ENCODE measurements around the gene ADAMTS6.

- TF ChIP-seq, protein P1, sequence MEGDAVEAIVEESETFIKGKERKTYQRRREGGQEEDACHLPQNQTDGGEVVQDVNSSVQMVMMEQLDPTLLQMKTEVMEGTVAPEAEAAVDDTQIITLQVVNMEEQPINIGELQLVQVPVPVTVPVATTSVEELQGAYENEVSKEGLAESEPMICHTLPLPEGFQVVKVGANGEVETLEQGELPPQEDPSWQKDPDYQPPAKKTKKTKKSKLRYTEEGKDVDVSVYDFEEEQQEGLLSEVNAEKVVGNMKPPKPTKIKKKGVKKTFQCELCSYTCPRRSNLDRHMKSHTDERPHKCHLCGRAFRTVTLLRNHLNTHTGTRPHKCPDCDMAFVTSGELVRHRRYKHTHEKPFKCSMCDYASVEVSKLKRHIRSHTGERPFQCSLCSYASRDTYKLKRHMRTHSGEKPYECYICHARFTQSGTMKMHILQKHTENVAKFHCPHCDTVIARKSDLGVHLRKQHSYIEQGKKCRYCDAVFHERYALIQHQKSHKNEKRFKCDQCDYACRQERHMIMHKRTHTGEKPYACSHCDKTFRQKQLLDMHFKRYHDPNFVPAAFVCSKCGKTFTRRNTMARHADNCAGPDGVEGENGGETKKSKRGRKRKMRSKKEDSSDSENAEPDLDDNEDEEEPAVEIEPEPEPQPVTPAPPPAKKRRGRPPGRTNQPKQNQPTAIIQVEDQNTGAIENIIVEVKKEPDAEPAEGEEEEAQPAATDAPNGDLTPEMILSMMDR (IDR thresholded peaks at IDR 0.05; ENCODE audit: borderline replicate concordance, extremely low read depth, low read length, poor library complexity, severe bottlenecking) = no peak
- no peak for TF ChIP-seq EZH2 (IDR thresholded peaks at IDR 0.05; ENCODE audit: borderline replicate concordance, low read depth, low read length, severe bottlenecking)
Observed at GRCh38 chr5:65104831-65105230, 376.9 kb downstream of the ADAMTS6 start.
